HL-60 (cell line): ENCODE measurements around the gene EP400.

Experiments used
- DNase-seq, 2 experiments: peaks; one replicate each; pipeline ENCODE4 v3.0.0-alpha.2; 2010 to 2020; ENCODE audit warnings: low read depth in 1 of 2, low spot score in 1 of 2
- H3K27ac ChIP-seq: fragments of 250-450 bp; sonication (Bioruptor Pico); replicated peaks from 2 replicates; pipeline ENCODE4 v1.5.1; 2020; ENCODE audit warnings: mild to moderate bottlenecking, moderate library complexity
- H3K27me3 ChIP-seq: fragments of 250-450 bp; sonication (Bioruptor Pico); 2 replicates; pipeline ENCODE4 v1.5.1; 2021; ENCODE audit warnings: mild to moderate bottlenecking, moderate library complexity; ENCODE audit not compliant: insufficient read depth, poor library complexity, severe bottlenecking
- H3K4me3 ChIP-seq: replicated peaks from 2 replicates; pipeline ENCODE4 v1.5.1; 2011; ENCODE audit warnings: mild to moderate bottlenecking, control low read depth, low read length; ENCODE audit not compliant: insufficient read depth
- GABPA ChIP-seq: IDR thresholded peaks from 2 replicates; pipeline ENCODE4 v1.6.1; 2012; ENCODE audit warnings: low read depth
- POLR2AphosphoS5 ChIP-seq: IDR thresholded peaks from 2 replicates; pipeline ENCODE4 v1.6.1; 2012; ENCODE audit warnings: low read depth
- SPI1 ChIP-seq: IDR thresholded peaks from 2 replicates; pipeline ENCODE4 v1.6.1; 2012; ENCODE audit warnings: low read depth, mild to moderate bottlenecking, borderline replicate concordance
- TF ChIP-seq, protein P1 (sequence below): IDR thresholded peaks from 2 replicates; pipeline ENCODE4 v1.6.1; 2012; ENCODE audit warnings: low read depth; ENCODE audit not compliant: insufficient replicate concordance
- TF ChIP-seq, protein P2 (sequence below): IDR thresholded peaks from one replicate; pipeline ENCODE4 v1.5.1; 2011; ENCODE audit warnings: low read length, control low read depth, inconsistent platforms; ENCODE audit not compliant: insufficient read depth

Gene EP400

GRCh38 chr12:131922772-131923171 lies 27.0 kb upstream of the EP400 start:
- Histone ChIP-seq H3K27me3 (no peaks in the 10 kb centered on the region), H3K27ac (no peak overlapping the region), H3K4me3 (no peak overlapping the region)
- DNase-seq: no peak
- TF ChIP-seq SPI1: no peak

DNA sequence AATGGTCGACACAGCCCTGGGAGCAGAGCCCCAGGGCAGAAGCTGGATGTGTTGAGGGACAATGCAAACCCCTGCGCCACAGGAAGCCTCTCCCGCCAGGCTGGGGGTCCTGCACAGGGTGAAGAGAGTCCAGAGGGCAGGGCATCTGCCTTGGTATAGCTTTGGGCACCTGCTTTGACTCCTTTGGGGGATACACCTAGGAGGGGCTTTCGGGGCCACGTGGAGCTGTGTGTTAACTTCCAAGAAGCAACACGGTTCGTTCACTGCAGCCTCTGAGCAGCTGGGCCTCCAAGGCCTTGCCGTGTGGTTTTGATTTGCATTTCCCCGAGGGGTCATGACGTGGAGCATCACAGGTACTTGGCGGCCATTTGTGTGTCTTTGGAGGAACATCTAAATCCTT lies 26.5 kb upstream of the EP400 start:
- H3K27me3 ChIP-seq: no peaks in the 10 kb centered on the region
- no peak for DNase-seq
- no peak overlapping the region for H3K4me3 ChIP-seq
- H3K27ac ChIP-seq: no peak overlapping the region
- TF ChIP-seq POLR2AphosphoS5 (no peak), GABPA (no peak), SPI1 (no peak)
- TF ChIP-seq, protein P1, sequence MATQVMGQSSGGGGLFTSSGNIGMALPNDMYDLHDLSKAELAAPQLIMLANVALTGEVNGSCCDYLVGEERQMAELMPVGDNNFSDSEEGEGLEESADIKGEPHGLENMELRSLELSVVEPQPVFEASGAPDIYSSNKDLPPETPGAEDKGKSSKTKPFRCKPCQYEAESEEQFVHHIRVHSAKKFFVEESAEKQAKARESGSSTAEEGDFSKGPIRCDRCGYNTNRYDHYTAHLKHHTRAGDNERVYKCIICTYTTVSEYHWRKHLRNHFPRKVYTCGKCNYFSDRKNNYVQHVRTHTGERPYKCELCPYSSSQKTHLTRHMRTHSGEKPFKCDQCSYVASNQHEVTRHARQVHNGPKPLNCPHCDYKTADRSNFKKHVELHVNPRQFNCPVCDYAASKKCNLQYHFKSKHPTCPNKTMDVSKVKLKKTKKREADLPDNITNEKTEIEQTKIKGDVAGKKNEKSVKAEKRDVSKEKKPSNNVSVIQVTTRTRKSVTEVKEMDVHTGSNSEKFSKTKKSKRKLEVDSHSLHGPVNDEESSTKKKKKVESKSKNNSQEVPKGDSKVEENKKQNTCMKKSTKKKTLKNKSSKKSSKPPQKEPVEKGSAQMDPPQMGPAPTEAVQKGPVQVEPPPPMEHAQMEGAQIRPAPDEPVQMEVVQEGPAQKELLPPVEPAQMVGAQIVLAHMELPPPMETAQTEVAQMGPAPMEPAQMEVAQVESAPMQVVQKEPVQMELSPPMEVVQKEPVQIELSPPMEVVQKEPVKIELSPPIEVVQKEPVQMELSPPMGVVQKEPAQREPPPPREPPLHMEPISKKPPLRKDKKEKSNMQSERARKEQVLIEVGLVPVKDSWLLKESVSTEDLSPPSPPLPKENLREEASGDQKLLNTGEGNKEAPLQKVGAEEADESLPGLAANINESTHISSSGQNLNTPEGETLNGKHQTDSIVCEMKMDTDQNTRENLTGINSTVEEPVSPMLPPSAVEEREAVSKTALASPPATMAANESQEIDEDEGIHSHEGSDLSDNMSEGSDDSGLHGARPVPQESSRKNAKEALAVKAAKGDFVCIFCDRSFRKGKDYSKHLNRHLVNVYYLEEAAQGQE: no peak
- TF ChIP-seq, protein P2, sequence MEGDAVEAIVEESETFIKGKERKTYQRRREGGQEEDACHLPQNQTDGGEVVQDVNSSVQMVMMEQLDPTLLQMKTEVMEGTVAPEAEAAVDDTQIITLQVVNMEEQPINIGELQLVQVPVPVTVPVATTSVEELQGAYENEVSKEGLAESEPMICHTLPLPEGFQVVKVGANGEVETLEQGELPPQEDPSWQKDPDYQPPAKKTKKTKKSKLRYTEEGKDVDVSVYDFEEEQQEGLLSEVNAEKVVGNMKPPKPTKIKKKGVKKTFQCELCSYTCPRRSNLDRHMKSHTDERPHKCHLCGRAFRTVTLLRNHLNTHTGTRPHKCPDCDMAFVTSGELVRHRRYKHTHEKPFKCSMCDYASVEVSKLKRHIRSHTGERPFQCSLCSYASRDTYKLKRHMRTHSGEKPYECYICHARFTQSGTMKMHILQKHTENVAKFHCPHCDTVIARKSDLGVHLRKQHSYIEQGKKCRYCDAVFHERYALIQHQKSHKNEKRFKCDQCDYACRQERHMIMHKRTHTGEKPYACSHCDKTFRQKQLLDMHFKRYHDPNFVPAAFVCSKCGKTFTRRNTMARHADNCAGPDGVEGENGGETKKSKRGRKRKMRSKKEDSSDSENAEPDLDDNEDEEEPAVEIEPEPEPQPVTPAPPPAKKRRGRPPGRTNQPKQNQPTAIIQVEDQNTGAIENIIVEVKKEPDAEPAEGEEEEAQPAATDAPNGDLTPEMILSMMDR: no peak

DNA sequence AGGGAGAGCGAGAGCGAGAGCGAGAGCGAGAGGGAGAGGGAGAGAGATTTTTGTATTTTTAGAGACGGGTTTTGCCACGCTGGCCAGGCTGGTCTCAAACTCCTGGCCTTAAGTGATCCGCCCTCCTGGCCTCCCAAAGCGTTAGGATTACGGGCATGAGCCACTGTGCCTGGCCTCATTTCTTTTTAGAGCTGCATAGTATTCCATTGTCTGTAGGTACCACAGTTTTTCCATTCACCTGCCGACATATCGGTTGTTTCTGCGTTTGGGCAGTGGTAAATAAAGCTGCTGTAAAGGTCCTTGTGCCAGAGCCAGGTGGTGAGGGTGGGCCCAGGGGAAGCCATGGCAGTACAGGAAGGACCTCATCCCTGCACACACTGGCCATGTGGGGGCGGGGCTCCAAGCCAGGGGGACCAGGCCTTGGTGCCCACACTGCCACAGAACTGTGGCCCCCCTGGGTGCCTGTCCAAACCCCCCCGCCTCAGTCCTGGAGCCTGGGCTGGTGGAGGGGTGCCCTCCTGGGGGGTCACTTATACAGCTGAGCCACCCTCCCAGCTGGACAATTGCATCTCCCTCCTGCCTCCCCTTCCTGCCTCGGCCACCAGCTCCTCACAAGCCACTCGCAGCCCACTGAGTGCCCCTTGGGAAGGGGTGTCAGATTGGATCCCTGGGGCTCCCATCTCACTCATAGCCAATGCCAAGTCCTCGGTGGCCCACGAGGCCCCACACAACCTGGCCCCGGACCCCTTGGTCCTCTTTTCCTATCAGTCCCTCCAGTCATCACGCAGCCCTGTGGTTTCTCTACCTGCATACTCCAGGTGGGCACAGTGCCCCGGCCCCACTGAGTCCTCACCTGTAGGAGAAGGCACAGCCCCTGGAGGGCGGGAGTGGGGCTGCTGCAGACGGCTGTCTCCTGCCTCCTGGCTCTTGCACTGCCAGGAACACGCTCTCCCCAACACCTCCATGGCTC lies 22.3 kb upstream of the EP400 start:
- no peak overlapping the region for H3K27ac ChIP-seq
- H3K4me3 ChIP-seq: no peak overlapping the region
- TF ChIP-seq GABPA: no peak
- no peak for TF ChIP-seq POLR2AphosphoS5
- TF ChIP-seq SPI1: no peak
- TF ChIP-seq, protein P2: no peak
- TF ChIP-seq, protein P1: no peak
- no peak for DNase-seq
- H3K27me3 ChIP-seq: no peaks in the 10 kb centered on the region

- peak in 1 of 2 experiments; percentile 50 for DNase-seq
- peak overlapping the region; percentile 75 for H3K27ac ChIP-seq
- TF ChIP-seq GABPA (no peak), POLR2AphosphoS5 (no peak), SPI1 (no peak)
- TF ChIP-seq, protein P1: no peak
- TF ChIP-seq, protein P2: no peak
- no peaks in the 10 kb centered on the region for H3K27me3 ChIP-seq
- peak overlapping the region; percentile 72 for H3K4me3 ChIP-seq
Observed at GRCh38 chr12:131928080-131928710, 21.5 kb upstream of the EP400 start.
